Measurements from ENCODE around the gene UBA6. TPM values are rescaled to one million over a fixed set of nuclear protein-coding genes. Genes with fewer than 3 reads are reported as not detected.

UBA6 gene
- total RNA-seq, 2 donors from 2014 or later = 12.5 to 13.7 TPM

GRCh38 chr4:67616478-67616877, 84.5 kb downstream of the UBA6 start:
- Histone ChIP-seq H3K27ac (peak overlapping the region in 1 of 4 donors; percentile 32), H3K4me1 (no peaks in the 10 kb centered on the region)
- intact Hi-C loops (cut with DNase I) = loop anchor here (10.0 kb wide), 1 partner anchor 62 kb away; the partner anchor contains the start of gene STAP1

DNA sequence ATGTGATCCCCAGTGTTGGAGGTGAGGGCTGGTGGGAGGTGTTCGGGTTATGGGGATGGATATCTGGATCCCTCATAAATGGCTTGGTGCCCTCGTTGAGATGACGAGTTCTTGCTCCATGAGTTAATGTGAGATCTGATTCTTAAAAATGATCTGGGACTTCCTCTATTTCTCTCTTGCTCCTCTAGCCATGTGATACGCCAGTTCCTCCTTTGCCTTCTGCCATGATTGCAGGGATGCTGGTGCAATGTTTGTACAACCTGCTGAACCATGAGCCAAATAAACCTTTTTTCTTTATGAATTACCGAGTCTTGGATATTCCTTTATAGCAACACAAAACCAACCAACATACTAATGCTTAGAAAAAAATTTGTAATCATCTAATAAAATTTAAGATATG, 85.8 kb downstream of the UBA6 start:
- intact Hi-C loops (cut with DNase I) = loop anchor here (10.0 kb wide), 1 partner anchor 60 kb away; the partner anchor contains the start of gene STAP1
- no peak for ATAC-seq
- 92 to 99% methylated on average over 5 of the region's 5 CpGs for WGBS, 2 donors

More at GRCh38 chr4:67616478-67616877, 84.5 kb downstream of the UBA6 start:
- WGBS, 2 donors = 55 to 60% methylated on average over 1 of the region's 1 CpG
- TF ChIP-seq CTCF (IDR thresholded peaks at IDR 0.05) = no peak
- TF ChIP-seq POLR2A (IDR thresholded peaks at IDR 0.05) = no peak
- no peak for DNase-seq
- Histone ChIP-seq H3K9me3 (no peaks in the 10 kb centered on the region), H3K4me3 (no peak overlapping the region), H3K27me3 (no peaks in the 10 kb centered on the region), H3K36me3 (replicated peaks in 1 of 2; ENCODE audit: insufficient read depth in 1 of 2, low read depth in 2 of 2) (peaks cover 0 to 2% of the 10 kb centered on the region in 2 donors)
- ATAC-seq = peak; percentile 77

DNA sequence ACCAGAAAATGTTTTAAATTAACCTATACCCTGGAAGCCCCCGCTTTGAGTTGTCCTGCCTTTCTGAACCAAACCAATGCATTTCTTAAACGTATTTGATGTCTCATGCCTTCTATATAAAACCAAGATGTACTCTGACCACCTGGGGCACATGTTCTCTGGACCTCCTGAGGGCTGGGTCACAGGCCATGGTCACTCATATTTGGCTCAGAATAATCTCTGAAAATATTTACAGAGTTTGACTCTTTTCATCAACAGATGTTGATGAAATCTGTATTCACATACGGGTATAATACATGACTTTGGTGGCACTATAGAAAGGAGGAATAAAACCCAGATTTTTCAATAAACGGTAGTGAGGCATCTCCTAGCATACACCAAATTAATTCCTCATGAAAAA, 86.8 kb downstream of the UBA6 start:
- TF ChIP-seq POLR2A (IDR thresholded peaks at IDR 0.05) (no peak), CTCF (IDR thresholded peaks at IDR 0.05) (no peak)
- Histone ChIP-seq H3K9me3 (peaks cover 0 to 4% (median 0%) of the 10 kb centered on the region in 3 donors), H3K27ac (no peak overlapping the region), H3K4me1 (no peaks in the 10 kb centered on the region), H3K36me3 (replicated peaks in 1 of 2; ENCODE audit: insufficient read depth in 1 of 2, low read depth in 2 of 2) (no peaks in the 10 kb centered on the region), H3K27me3 (no peaks in the 10 kb centered on the region), H3K4me3 (no peak overlapping the region)
- peak in 1 of 4 donors; percentile 41 for DNase-seq
- peak; percentile 21 for ATAC-seq
- WGBS, 2 donors = 54 to 59% methylated on average over 4 of the region's 4 CpGs
- intact Hi-C loops (cut with DNase I) = loop anchor here (10.0 kb wide), 1 partner anchor 59 kb away; the partner anchor contains the start of gene STAP1

More for the DNA sequence above, 85.8 kb downstream of the UBA6 start:
- H3K36me3 ChIP-seq (replicated peaks in 1 of 2; ENCODE audit: insufficient read depth in 1 of 2, low read depth in 2 of 2) = no peaks in the 10 kb centered on the region
- no peaks in the 10 kb centered on the region for H3K4me1 ChIP-seq
- DNase-seq = no peak
- no peak for TF ChIP-seq POLR2A (IDR thresholded peaks at IDR 0.05)
- TF ChIP-seq CTCF (IDR thresholded peaks at IDR 0.05) = no peak
- H3K27me3 ChIP-seq = no peaks in the 10 kb centered on the region
- no peak overlapping the region for H3K27ac ChIP-seq
- no peaks in the 10 kb centered on the region for H3K9me3 ChIP-seq
- H3K4me3 ChIP-seq = no peak overlapping the region

DNA sequence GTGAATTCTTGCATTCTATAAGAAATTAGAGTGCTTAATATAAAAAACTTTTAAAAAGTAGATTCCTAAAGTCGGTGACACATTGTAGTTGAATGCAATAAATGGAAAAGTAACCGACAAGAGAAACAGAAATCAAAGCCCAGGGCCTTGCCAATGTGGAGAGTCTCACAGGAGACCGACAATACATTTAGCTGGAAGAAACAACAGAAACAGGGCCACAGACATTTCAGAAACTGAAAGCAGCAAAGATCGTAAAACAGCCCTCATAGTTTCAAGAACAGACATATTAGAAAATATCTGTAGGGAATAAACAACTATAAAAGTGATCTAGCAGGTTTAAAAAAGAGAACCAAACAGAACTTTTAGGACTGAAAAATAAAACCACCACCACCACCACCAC, 92.9 kb downstream of the UBA6 start:
- Histone ChIP-seq H3K4me3 (no peak overlapping the region), H3K4me1 (no peaks in the 10 kb centered on the region), H3K27ac (no peak overlapping the region), H3K9me3 (peaks cover 0 to 4% (median 0%) of the 10 kb centered on the region in 3 donors), H3K36me3 (replicated peaks in 1 of 2; ENCODE audit: insufficient read depth in 1 of 2, low read depth in 2 of 2) (no peaks in the 10 kb centered on the region), H3K27me3 (no peaks in the 10 kb centered on the region)
- intact Hi-C loops (cut with DNase I) = no loop called here
- ATAC-seq (no peak), DNase-seq (no peak)
- WGBS, 2 donors = 91 to 92% methylated on average over 4 of the region's 4 CpGs
- TF ChIP-seq POLR2A (IDR thresholded peaks at IDR 0.05) = no peak
- TF ChIP-seq CTCF (IDR thresholded peaks at IDR 0.05) = no peak

DNA sequence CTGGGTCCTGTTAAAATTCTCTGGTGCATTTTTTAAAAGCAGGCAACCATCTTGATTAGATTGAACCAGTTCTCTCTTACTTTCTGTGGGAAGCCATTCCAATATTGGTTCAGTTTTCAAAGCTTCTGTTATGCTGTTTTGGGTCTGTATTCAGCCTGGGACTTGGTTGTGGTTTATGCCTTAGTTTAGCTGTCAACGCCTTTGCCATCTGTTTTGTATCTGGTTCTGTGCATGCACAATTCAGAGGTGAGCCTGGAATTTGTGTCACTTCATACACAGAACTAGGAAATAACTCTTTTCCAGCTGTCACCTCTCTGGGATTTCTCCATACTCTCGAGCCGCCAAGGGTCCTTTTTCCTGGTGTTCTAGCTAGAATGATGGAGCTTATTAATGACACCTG, 96.2 kb downstream of the UBA6 start:
- Histone ChIP-seq H3K4me1 (no peaks in the 10 kb centered on the region), H3K27ac (no peak overlapping the region), H3K9me3 (peaks cover 0 to under 1% (median 0%) of the 10 kb centered on the region in 3 donors), H3K4me3 (no peak overlapping the region), H3K36me3 (replicated peaks in 1 of 2; ENCODE audit: insufficient read depth in 1 of 2, low read depth in 2 of 2) (no peaks in the 10 kb centered on the region), H3K27me3 (no peaks in the 10 kb centered on the region)
- no peak for ATAC-seq
- intact Hi-C loops (cut with DNase I) = no loop called here
- 74 to 81% methylated on average over 3 of the region's 3 CpGs for WGBS, 2 donors
- DNase-seq = no peak
- no peak for TF ChIP-seq POLR2A (IDR thresholded peaks at IDR 0.05)
- TF ChIP-seq CTCF (IDR thresholded peaks at IDR 0.05) = no peak
